GM23248 (cell line): Measurements from ENCODE around the gene WWC1. TPM values are rescaled to one million over a fixed set of nuclear protein-coding genes. Genes with fewer than 3 reads are reported as not detected.

ENCODE experiments used
- DNase-seq: peaks from one replicate; pipeline ENCODE4 v3.0.0-alpha.2; 2015
- H2AFZ ChIP-seq: fragments of 200-600 bp; sonication (generic); 2 replicates; pipeline ENCODE4 v1.6.1; 2016; ENCODE audit warnings: antibody characterized with exemption
- H3F3A ChIP-seq: fragments of 200-600 bp; sonication (generic); 2 replicates; pipeline ENCODE4 v1.6.1; 2016; ENCODE audit warnings: mild to moderate bottlenecking, antibody characterized with exemption, mixed run types; ENCODE audit not compliant: insufficient read depth
- H3K27ac ChIP-seq: fragments of 200-600 bp; sonication (generic); 2 replicates; pipeline ENCODE4 v1.5.1; 2016; ENCODE audit warnings: mild to moderate bottlenecking
- H3K27me3 ChIP-seq: fragments of 200-600 bp; sonication (generic); replicated peaks from 2 replicates; pipeline ENCODE4 v1.6.1; 2016; ENCODE audit warnings: mild to moderate bottlenecking; ENCODE audit not compliant: insufficient read depth
- H3K36me3 ChIP-seq: fragments of 200-600 bp; sonication (generic); 2 replicates; pipeline ENCODE4 v1.6.1; 2016; ENCODE audit warnings: low read depth, mild to moderate bottlenecking
- H3K4me1 ChIP-seq: fragments of 200-600 bp; sonication (generic); 2 replicates; pipeline ENCODE4 v1.6.1; 2016; ENCODE audit warnings: mild to moderate bottlenecking; ENCODE audit not compliant: insufficient read depth
- H3K4me2 ChIP-seq: fragments of 200-600 bp; sonication (generic); one replicate; pipeline ENCODE4 v1.6.1; 2016; ENCODE audit warnings: mild to moderate bottlenecking; ENCODE audit not compliant: unreplicated experiment
- H3K4me3 ChIP-seq: fragments of 200-600 bp; sonication (generic); 2 replicates; pipeline ENCODE4 v1.5.1; 2016; ENCODE audit warnings: mild to moderate bottlenecking
- H3K79me2 ChIP-seq: fragments of 200-600 bp; sonication (generic); 2 replicates; pipeline ENCODE4 v1.6.1; 2016; ENCODE audit warnings: mild to moderate bottlenecking; ENCODE audit not compliant: insufficient read depth
- H3K9ac ChIP-seq: fragments of 200-600 bp; sonication (generic); 2 replicates; pipeline ENCODE4 v1.6.1; 2016; ENCODE audit warnings: mild to moderate bottlenecking
- H3K9me2 ChIP-seq: fragments of 200-600 bp; sonication (generic); 2 replicates; pipeline ENCODE4 v1.6.1; 2016; ENCODE audit warnings: mixed run types, mild to moderate bottlenecking, moderate library complexity; ENCODE audit not compliant: insufficient read depth
- H3K9me3 ChIP-seq: fragments of 200-600 bp; sonication (generic); one replicate; pipeline ENCODE4 v1.6.1; 2017; ENCODE audit warnings: low read depth
- H4K20me1 ChIP-seq: fragments of 200-600 bp; sonication (generic); 2 replicates; pipeline ENCODE4 v1.6.0; 2016; ENCODE audit not compliant: insufficient read depth
- EZH2 ChIP-seq: fragments of 200-600 bp; sonication (generic); IDR thresholded peaks from 2 replicates; pipeline ENCODE4 v1.6.1; 2018; ENCODE audit warnings: antibody characterized with exemption, mild to moderate bottlenecking; ENCODE audit not compliant: insufficient read depth, poor library complexity, severe bottlenecking
- EZH2phosphoT487 ChIP-seq: fragments of 200-600 bp; sonication (generic); IDR thresholded peaks from 2 replicates; pipeline ENCODE4 v1.6.1; 2018; ENCODE audit warnings: antibody characterized with exemption, moderate library complexity, mild to moderate bottlenecking, low read depth; ENCODE audit not compliant: insufficient read depth
- WGBS, 2 experiments: methylation state at CpG; one replicate each; pipeline ENCODE4 v1.1.6; 2015 to 2017; ENCODE audit warnings: low lambda C conversion rate in 2 of 2, low coverage in 1 of 2; ENCODE audit errors: missing lambda C conversion rate in 2 of 2; 5-methylcytosine and 5-hydroxymethylcytosine counted together
- in situ Hi-C: fragments of 300-500 bp; cut with MboI; formaldehyde crosslinking; loops from 2 replicates; pipeline ENCODE4 v1.15.0; 2020
- polyA plus RNA-seq: library from polyadenylated mRNA; unstranded; fragments of >200 nt; fragmentation: Nextera tagmentation; extraction: Ambion mirVana; gene quantifications from 2 replicates; pipeline ENCODE4 v1.2.1, GENCODE V29; 2016
- total RNA-seq: library from RNA; depleted of rRNA; stranded (reverse); fragments of >200 nt; shearing (Covaris generic); gene quantifications from 2 replicates; pipeline ENCODE4 v1.2.3, GENCODE V29; 2014

Gene WWC1
- total and polyA plus RNA-seq, 2 experiments from 2014 or later, result 1.8 to 7.1 TPM

GRCh38 chr5:168400429-168401220 lies 109.2 kb downstream of the WWC1 start:
- no peaks in the 10 kb centered on the region for H3K27me3 ChIP-seq
- H3K79me2 ChIP-seq, result no peaks in the 10 kb centered on the region
- in situ Hi-C loops, result no loop called here
- TF ChIP-seq EZH2phosphoT487 (no peak), EZH2 (no peak)
- H3K9me3 ChIP-seq, result no peaks in the 10 kb centered on the region
- peaks cover 13% of the 10 kb centered on the region for H3K4me1 ChIP-seq
- H3K9ac ChIP-seq, result no peak overlapping the region
- no peaks in the 10 kb centered on the region for H4K20me1 ChIP-seq
- DNase-seq, result no peak
- no peak overlapping the region for H3K4me2 ChIP-seq
- no peak overlapping the region for H3K4me3 ChIP-seq
- H3K27ac ChIP-seq, result no peak overlapping the region
- H3K9me2 ChIP-seq, result no peaks in the 10 kb centered on the region
- WGBS, 2 experiments, result 89 to 91% methylated on average over 3 to 4 of the region's 4 CpGs
- no peaks in the 10 kb centered on the region for H3K36me3 ChIP-seq
- H2AFZ ChIP-seq, result no peak overlapping the region
- H3F3A ChIP-seq, result peaks cover 8% of the 10 kb centered on the region

GRCh38 chr5:168401226-168401625 lies 109.8 kb downstream of the WWC1 start:
- H3K27ac ChIP-seq, result no peak overlapping the region
- H3K79me2 ChIP-seq, result no peaks in the 10 kb centered on the region
- TF ChIP-seq EZH2phosphoT487 (no peak), EZH2 (no peak)
- in situ Hi-C loops, result no loop called here
- peaks cover 8% of the 10 kb centered on the region for H3F3A ChIP-seq
- no peak for DNase-seq
- peaks cover 13% of the 10 kb centered on the region for H3K4me1 ChIP-seq
- no peaks in the 10 kb centered on the region for H3K9me2 ChIP-seq
- no peak overlapping the region for H3K4me2 ChIP-seq
- H2AFZ ChIP-seq, result no peak overlapping the region
- H3K27me3 ChIP-seq, result no peaks in the 10 kb centered on the region
- H3K9ac ChIP-seq, result no peak overlapping the region
- H3K4me3 ChIP-seq, result no peak overlapping the region
- no peaks in the 10 kb centered on the region for H3K9me3 ChIP-seq
- 71 to 77% methylated on average over 5 of the region's 5 CpGs for WGBS, 2 experiments
- H3K36me3 ChIP-seq, result no peaks in the 10 kb centered on the region
- H4K20me1 ChIP-seq, result no peaks in the 10 kb centered on the region

DNA sequence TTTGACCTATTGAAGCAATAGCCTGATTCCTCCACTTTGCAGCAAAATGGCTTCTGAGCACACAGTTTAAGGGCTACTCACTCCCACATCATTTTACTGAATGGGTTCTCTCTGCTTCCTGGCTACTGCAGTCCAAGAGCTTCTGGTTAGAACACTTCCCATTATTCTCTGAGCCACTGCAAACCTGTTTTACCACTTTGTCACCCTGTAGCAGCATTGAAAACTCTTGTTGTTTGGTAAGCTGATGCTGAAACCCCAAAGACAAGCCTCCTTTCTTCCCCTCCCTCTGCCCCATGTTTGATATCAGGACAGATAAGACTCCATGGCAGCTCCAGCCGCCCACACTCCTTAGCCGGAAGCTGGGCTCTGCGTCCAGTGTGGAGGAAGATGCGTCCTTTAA lies 110.4 kb downstream of the WWC1 start:
- DNase-seq, result no peak
- Histone ChIP-seq H4K20me1 (no peaks in the 10 kb centered on the region), H3K4me1 (peaks cover 13% of the 10 kb centered on the region), H3K79me2 (no peaks in the 10 kb centered on the region), H3K27ac (no peak overlapping the region), H3K9me2 (no peaks in the 10 kb centered on the region), H2AFZ (no peak overlapping the region), H3K4me2 (no peak overlapping the region), H3K27me3 (no peaks in the 10 kb centered on the region), H3K9me3 (no peaks in the 10 kb centered on the region), H3K9ac (no peak overlapping the region), H3K36me3 (no peaks in the 10 kb centered on the region), H3K4me3 (no peak overlapping the region), H3F3A (peaks cover 8% of the 10 kb centered on the region)
- TF ChIP-seq EZH2phosphoT487, result no peak
- in situ Hi-C loops, result no loop called here
- WGBS, 2 experiments, result 97 to 98% methylated on average over 4 of the region's 4 CpGs

- Histone ChIP-seq H4K20me1 (no peaks in the 10 kb centered on the region), H2AFZ (no peak overlapping the region), H3K9me2 (no peaks in the 10 kb centered on the region), H3K4me2 (peak overlapping the region; percentile 20), H3K27me3 (no peaks in the 10 kb centered on the region), H3K36me3 (no peaks in the 10 kb centered on the region), H3K79me2 (no peaks in the 10 kb centered on the region), H3K27ac (no peak overlapping the region), H3K9me3 (no peaks in the 10 kb centered on the region), H3F3A (peaks cover 19% of the 10 kb centered on the region), H3K4me3 (no peak overlapping the region), H3K4me1 (peaks cover 16% of the 10 kb centered on the region), H3K9ac (no peak overlapping the region)
- TF ChIP-seq EZH2 (no peak), EZH2phosphoT487 (no peak)
- WGBS, 2 experiments, result 42 to 44% methylated on average over 12 of the region's 12 CpGs
- DNase-seq, result peak; percentile 86
- in situ Hi-C loops, result no loop called here
Observed at GRCh38 chr5:168404365-168404764, 112.9 kb downstream of the WWC1 start.
